HepG2 (cell line): Measurements from ENCODE around the gene TRMT1L. TPM values are rescaled to one million over a fixed set of nuclear protein-coding genes. Genes with fewer than 3 reads are reported as not detected.
A peak's percentile ranks its signal among the peaks of the same experiment; 100 is the strongest.

Experiments
- ATAC-seq: fragments of 200-7000 bp; cut with Tn5 transposase; 3 replicates; pipeline ENCODE4 v1.9.1; 2020; ENCODE audit warnings: mild to moderate bottlenecking, moderate library complexity
- BruUV-seq: library from RNA; stranded (reverse); fragments of 400-500 nt; replicated peaks from 2 replicates; lab custom pipeline; 2021; lab: Mats Ljungman, UMichigan
- CTCF ChIA-PET: fragments of 300-600 bp; formaldehyde crosslinking; extraction: SDS; loops from one replicate; lab custom pipeline; 2021; ENCODE audit warnings: low total read pairs, inconsistent platforms, low intra/inter-chr PET ratio; lab: Yijun Ruan, JAX
- POLR2A ChIA-PET: fragments of 350-600 bp; sonication (Branson Sonifier 250); formaldehyde crosslinking; loops from one replicate; lab custom pipeline; 2020; ENCODE audit warnings: antibody characterized with exemption, inconsistent platforms; lab: Yijun Ruan, JAX
- DNase-seq: peaks from one replicate; pipeline ENCODE4 v3.0.0-alpha.2; 2015; ENCODE audit warnings: low spot score
- FAIRE-seq: peaks from 3 replicates; lab custom pipeline; 2011; peaks lifted over from hg19 to GRCh38; lab: Jason Lieb, UNC
- H2AFZ ChIP-seq: one replicate; pipeline ENCODE4 v1.6.1; 2011; ENCODE audit warnings: low read length, inconsistent platforms
- H3K27ac ChIP-seq: fragments of 300-600 bp; 3 replicates; pipeline ENCODE4 v1.8.0; 2011; ENCODE audit warnings: mixed run types, mild to moderate bottlenecking, mixed read lengths, low read length, inconsistent platforms; ENCODE audit not compliant: insufficient read depth; ENCODE audit errors: extremely low read length
- H3K27me3 ChIP-seq, 2 experiments: fragments of 200-600 bp in 1 of 2; 2 replicates in 1 of 2; 3 replicates in 1 of 2; pipeline versions ENCODE4 v1.6.0 to v1.8.0; 2011; ENCODE audit warnings: low read length in 2 of 2, mild to moderate bottlenecking in 2 of 2, moderate library complexity in 2 of 2, inconsistent platforms in 1 of 2; ENCODE audit not compliant: insufficient read depth in 2 of 2, control insufficient read depth in 1 of 2
- H3K36me3 ChIP-seq, 2 experiments: fragments of 200-600 bp in 1 of 2; replicated peaks in 1 of 2; 2 replicates in 1 of 2; 3 replicates in 1 of 2; pipeline versions ENCODE4 v1.5.1 to v1.8.0; 2011; ENCODE audit warnings: low read length in 2 of 2, inconsistent platforms in 1 of 2; ENCODE audit not compliant: insufficient read depth in 2 of 2, control insufficient read depth in 1 of 2
- H3K4me1 ChIP-seq: 2 replicates; pipeline ENCODE4 v1.5.1; 2012; ENCODE audit warnings: low read length, inconsistent platforms; ENCODE audit not compliant: insufficient read depth
- H3K4me2 ChIP-seq: 2 replicates; pipeline ENCODE4 v1.6.0; 2011; ENCODE audit warnings: low read depth, low read length, inconsistent platforms
- H3K4me3 ChIP-seq, 3 experiments: fragments of 200-600 bp in 1 of 3; sonication (generic), shearing (Covaris generic) in 1 of 3; replicated peaks in 1 of 3; 2 replicates each; pipeline ENCODE4 v1.5.1; 2011 to 2016; ENCODE audit warnings: low read length in 3 of 3, inconsistent platforms in 2 of 3, low read depth in 2 of 3, mild to moderate bottlenecking in 2 of 3, control low read depth in 1 of 3, mixed read lengths in 1 of 3; ENCODE audit not compliant: insufficient read depth in 1 of 3
- H3K79me2 ChIP-seq: one replicate; pipeline ENCODE4 v1.6.1; 2011; ENCODE audit warnings: low read length, inconsistent platforms; ENCODE audit not compliant: insufficient read depth
- H3K9ac ChIP-seq: 2 replicates; pipeline ENCODE4 v1.6.0; 2011; ENCODE audit warnings: mild to moderate bottlenecking, low read depth, low read length, inconsistent platforms; ENCODE audit not compliant: insufficient read depth
- H3K9me3 ChIP-seq: 2 replicates; pipeline ENCODE4 v1.5.1; 2012; ENCODE audit warnings: mild to moderate bottlenecking, low read length
- H4K20me1 ChIP-seq: 2 replicates; pipeline ENCODE4 v1.6.0; 2011; ENCODE audit warnings: inconsistent platforms, mild to moderate bottlenecking, low read length, moderate library complexity; ENCODE audit not compliant: insufficient read depth
- FOSL1 ChIP-seq: sonication (generic); formaldehyde crosslinking; IDR thresholded peaks from 2 replicates; pipeline ENCODE4 v1.9.0; 2021; ENCODE audit warnings: missing genetic modification reagents, borderline replicate concordance
- HNRNPL ChIP-seq: fragments of 200-400 bp; formaldehyde crosslinking; IDR thresholded peaks from 2 replicates; pipeline ENCODE4 v1.6.1; 2017; ENCODE audit warnings: mild to moderate bottlenecking, low read depth, low read length
- MAFF ChIP-seq: IDR thresholded peaks from 2 replicates; pipeline ENCODE4 v1.6.1; 2011; ENCODE audit warnings: low read depth, low read length, improper control_type of control experiment
- SIX1 ChIP-seq: sonication (generic); formaldehyde crosslinking; IDR thresholded peaks from 2 replicates; pipeline ENCODE4 v1.4.0; 2020; ENCODE audit warnings: missing genetic modification reagents, borderline replicate concordance
- TSC22D2 ChIP-seq: sonication (generic); formaldehyde crosslinking; IDR thresholded peaks from 2 replicates; pipeline ENCODE4 v1.5.1; 2020; ENCODE audit warnings: missing genetic modification reagents, mild to moderate bottlenecking, borderline replicate concordance
- ZNF234 ChIP-seq: sonication (generic); formaldehyde crosslinking; conservative IDR thresholded peaks from 2 replicates; pipeline ENCODE4 v1.5.1; 2020; ENCODE audit warnings: mild to moderate bottlenecking, missing genetic modification reagents
- ZNF282 ChIP-seq: fragments of 450-650 bp; IDR thresholded peaks from 2 replicates; pipeline ENCODE4 v1.6.1; 2018; ENCODE audit not compliant: partially characterized antibody
- ZNF691 ChIP-seq: sonication (generic); formaldehyde crosslinking; IDR thresholded peaks from 2 replicates; pipeline ENCODE4 v1.4.0; 2020; ENCODE audit warnings: missing genetic modification reagents, low read depth, mild to moderate bottlenecking, borderline replicate concordance
- in situ Hi-C: cut with HindIII; loops from 2 replicates; pipeline ENCODE4 v1.10.0; 2017; ENCODE audit warnings: low pct_unique_long_range_greater_than_20kb; ENCODE audit not compliant: extremely low pct_ligation_motif_present
- intact Hi-C: fragments of 100-400 bp; cut with micrococcal nuclease; formaldehyde crosslinking; loops from one replicate; pipeline ENCODE4 v1.10.0; 2022; ENCODE audit not compliant: unreplicated experiment
- polyA plus RNA-seq, 8 experiments: library from polyadenylated mRNA; depleted of rRNA in 3 of 8; stranded (reverse) in 7 of 8; unstranded in 1 of 8; fragments of >200 nt; fragmentation: Illumina TruSeq in 4 of 8; extraction: Trizol in 4 of 8; gene quantifications; 2 replicates each; pipeline versions ENCODE4 v1.2.1 to v1.2.3, GENCODE V29; 2011 to 2016; ENCODE audit warnings: low read depth in 4 of 8, missing spikeins in 1 of 8, mixed read lengths in 1 of 8; ENCODE audit not compliant: insufficient read depth in 1 of 8
- total RNA-seq, 5 experiments: library from RNA; depleted of rRNA; stranded (reverse); fragments of >200 nt; fragmentation: Illumina TruSeq; extraction: Trizol; gene quantifications; 2 replicates each; pipeline ENCODE4 v1.2.3, GENCODE V29; 2016; ENCODE audit warnings: low read depth in 1 of 5
- TF ChIP-seq, protein P1 (sequence below): sonication (generic); formaldehyde crosslinking; IDR thresholded peaks from 2 replicates; pipeline ENCODE4 v1.4.0; 2020; ENCODE audit warnings: missing genetic modification reagents

TRMT1L gene
- total and polyA plus RNA-seq, 2 of the 13 experiments (the other 11 are each of a cell fraction or from before 2014, with no cell fraction given): 17.9 to 19.2 TPM

GRCh38 chr1:185083818-185084217 lies 72.9 kb downstream of the TRMT1L start (continued):
- TF ChIP-seq, protein P1, sequence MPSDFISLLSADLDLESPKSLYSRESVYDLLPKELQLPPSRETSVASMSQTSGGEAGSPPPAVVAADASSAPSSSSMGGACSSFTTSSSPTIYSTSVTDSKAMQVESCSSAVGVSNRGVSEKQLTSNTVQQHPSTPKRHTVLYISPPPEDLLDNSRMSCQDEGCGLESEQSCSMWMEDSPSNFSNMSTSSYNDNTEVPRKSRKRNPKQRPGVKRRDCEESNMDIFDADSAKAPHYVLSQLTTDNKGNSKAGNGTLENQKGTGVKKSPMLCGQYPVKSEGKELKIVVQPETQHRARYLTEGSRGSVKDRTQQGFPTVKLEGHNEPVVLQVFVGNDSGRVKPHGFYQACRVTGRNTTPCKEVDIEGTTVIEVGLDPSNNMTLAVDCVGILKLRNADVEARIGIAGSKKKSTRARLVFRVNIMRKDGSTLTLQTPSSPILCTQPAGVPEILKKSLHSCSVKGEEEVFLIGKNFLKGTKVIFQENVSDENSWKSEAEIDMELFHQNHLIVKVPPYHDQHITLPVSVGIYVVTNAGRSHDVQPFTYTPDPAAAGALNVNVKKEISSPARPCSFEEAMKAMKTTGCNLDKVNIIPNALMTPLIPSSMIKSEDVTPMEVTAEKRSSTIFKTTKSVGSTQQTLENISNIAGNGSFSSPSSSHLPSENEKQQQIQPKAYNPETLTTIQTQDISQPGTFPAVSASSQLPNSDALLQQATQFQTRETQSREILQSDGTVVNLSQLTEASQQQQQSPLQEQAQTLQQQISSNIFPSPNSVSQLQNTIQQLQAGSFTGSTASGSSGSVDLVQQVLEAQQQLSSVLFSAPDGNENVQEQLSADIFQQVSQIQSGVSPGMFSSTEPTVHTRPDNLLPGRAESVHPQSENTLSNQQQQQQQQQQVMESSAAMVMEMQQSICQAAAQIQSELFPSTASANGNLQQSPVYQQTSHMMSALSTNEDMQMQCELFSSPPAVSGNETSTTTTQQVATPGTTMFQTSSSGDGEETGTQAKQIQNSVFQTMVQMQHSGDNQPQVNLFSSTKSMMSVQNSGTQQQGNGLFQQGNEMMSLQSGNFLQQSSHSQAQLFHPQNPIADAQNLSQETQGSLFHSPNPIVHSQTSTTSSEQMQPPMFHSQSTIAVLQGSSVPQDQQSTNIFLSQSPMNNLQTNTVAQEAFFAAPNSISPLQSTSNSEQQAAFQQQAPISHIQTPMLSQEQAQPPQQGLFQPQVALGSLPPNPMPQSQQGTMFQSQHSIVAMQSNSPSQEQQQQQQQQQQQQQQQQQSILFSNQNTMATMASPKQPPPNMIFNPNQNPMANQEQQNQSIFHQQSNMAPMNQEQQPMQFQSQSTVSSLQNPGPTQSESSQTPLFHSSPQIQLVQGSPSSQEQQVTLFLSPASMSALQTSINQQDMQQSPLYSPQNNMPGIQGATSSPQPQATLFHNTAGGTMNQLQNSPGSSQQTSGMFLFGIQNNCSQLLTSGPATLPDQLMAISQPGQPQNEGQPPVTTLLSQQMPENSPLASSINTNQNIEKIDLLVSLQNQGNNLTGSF (CRISPR knock-in tag): no peak
- TF ChIP-seq SIX1: no peak
- no peak for TF ChIP-seq ZNF282
- TF ChIP-seq HNRNPL: no peak
- TF ChIP-seq ZNF691 (CRISPR knock-in tag): no peak
- no peak for TF ChIP-seq FOSL1 (CRISPR knock-in tag)
- TF ChIP-seq, all 625 proteins: peak for 0

- FAIRE-seq: no peak
- no peak for ATAC-seq
- Histone ChIP-seq H3K9ac (no peak overlapping the region), H3K9me3 (no peaks in the 10 kb centered on the region), H3K36me3 (no peaks in the 10 kb centered on the region), H3K27me3 (no peaks in the 10 kb centered on the region; a peak in 1 of 5 replicates), H3K4me1 (no peaks in the 10 kb centered on the region), H2AFZ (no peak overlapping the region), H3K4me3 (no peak overlapping the region), H4K20me1 (no peaks in the 10 kb centered on the region), H3K27ac (no peak overlapping the region), H3K4me2 (no peak overlapping the region), H3K79me2 (peaks cover 28% of the 10 kb centered on the region)
- BruUV-seq: no TSS peak
- ChIA-PET CTCF (no interaction called here), POLR2A (no interaction called here)
- DNase-seq: no peak
- TF ChIP-seq MAFF (0 out of 2 replicates have a peak, but pooled peaks have one; percentile 10), ZNF234 (CRISPR knock-in tag) (no peak), TSC22D2 (CRISPR knock-in tag) (no peak)
- intact Hi-C loops: no loop called here
- in situ Hi-C loops: no loop called here
Observed at GRCh38 chr1:185080422-185080821, 76.3 kb downstream of the TRMT1L start.
